HepG2 (cell line): ENCODE measurements around the gene MRPL10. TPM values are rescaled to one million over a fixed set of nuclear protein-coding genes. Genes with fewer than 3 reads are reported as not detected.

ENCODE experiments used
- ATAC-seq: fragments of 200-7000 bp; cut with Tn5 transposase; 3 replicates; pipeline ENCODE4 v1.9.1; 2020; ENCODE audit warnings: mild to moderate bottlenecking, moderate library complexity
- BruUV-seq: library from RNA; stranded (reverse); fragments of 400-500 nt; replicated peaks from 2 replicates; lab custom pipeline; 2021; lab: Mats Ljungman, UMichigan
- CTCF ChIA-PET: fragments of 300-600 bp; formaldehyde crosslinking; extraction: SDS; loops from one replicate; lab custom pipeline; 2021; ENCODE audit warnings: low total read pairs, inconsistent platforms, low intra/inter-chr PET ratio; lab: Yijun Ruan, JAX
- POLR2A ChIA-PET: fragments of 350-600 bp; sonication (Branson Sonifier 250); formaldehyde crosslinking; loops from one replicate; lab custom pipeline; 2020; ENCODE audit warnings: antibody characterized with exemption, inconsistent platforms; lab: Yijun Ruan, JAX
- DNase-seq: peaks from one replicate; pipeline ENCODE4 v3.0.0-alpha.2; 2015; ENCODE audit warnings: low spot score
- FAIRE-seq: peaks from 3 replicates; lab custom pipeline; 2011; peaks lifted over from hg19 to GRCh38; lab: Jason Lieb, UNC
- H2AFZ ChIP-seq: one replicate; pipeline ENCODE4 v1.6.1; 2011; ENCODE audit warnings: low read length, inconsistent platforms
- H3K27ac ChIP-seq: fragments of 300-600 bp; 3 replicates; pipeline ENCODE4 v1.8.0; 2011; ENCODE audit warnings: mixed run types, mild to moderate bottlenecking, mixed read lengths, low read length, inconsistent platforms; ENCODE audit not compliant: insufficient read depth; ENCODE audit errors: extremely low read length
- H3K27me3 ChIP-seq, 2 experiments: fragments of 200-600 bp in 1 of 2; 2 replicates in 1 of 2; 3 replicates in 1 of 2; pipeline versions ENCODE4 v1.6.0 to v1.8.0; 2011; ENCODE audit warnings: low read length in 2 of 2, mild to moderate bottlenecking in 2 of 2, moderate library complexity in 2 of 2, inconsistent platforms in 1 of 2; ENCODE audit not compliant: insufficient read depth in 2 of 2, control insufficient read depth in 1 of 2
- H3K36me3 ChIP-seq, 2 experiments: fragments of 200-600 bp in 1 of 2; replicated peaks in 1 of 2; 2 replicates in 1 of 2; 3 replicates in 1 of 2; pipeline versions ENCODE4 v1.5.1 to v1.8.0; 2011; ENCODE audit warnings: low read length in 2 of 2, inconsistent platforms in 1 of 2; ENCODE audit not compliant: insufficient read depth in 2 of 2, control insufficient read depth in 1 of 2
- H3K4me1 ChIP-seq: 2 replicates; pipeline ENCODE4 v1.5.1; 2012; ENCODE audit warnings: low read length, inconsistent platforms; ENCODE audit not compliant: insufficient read depth
- H3K4me2 ChIP-seq: 2 replicates; pipeline ENCODE4 v1.6.0; 2011; ENCODE audit warnings: low read depth, low read length, inconsistent platforms
- H3K4me3 ChIP-seq, 3 experiments: fragments of 200-600 bp in 1 of 3; sonication (generic), shearing (Covaris generic) in 1 of 3; replicated peaks in 1 of 3; 2 replicates each; pipeline ENCODE4 v1.5.1; 2011 to 2016; ENCODE audit warnings: low read length in 3 of 3, inconsistent platforms in 2 of 3, low read depth in 2 of 3, mild to moderate bottlenecking in 2 of 3, control low read depth in 1 of 3, mixed read lengths in 1 of 3; ENCODE audit not compliant: insufficient read depth in 1 of 3
- H3K79me2 ChIP-seq: one replicate; pipeline ENCODE4 v1.6.1; 2011; ENCODE audit warnings: low read length, inconsistent platforms; ENCODE audit not compliant: insufficient read depth
- H3K9ac ChIP-seq: 2 replicates; pipeline ENCODE4 v1.6.0; 2011; ENCODE audit warnings: mild to moderate bottlenecking, low read depth, low read length, inconsistent platforms; ENCODE audit not compliant: insufficient read depth
- H3K9me3 ChIP-seq: 2 replicates; pipeline ENCODE4 v1.5.1; 2012; ENCODE audit warnings: mild to moderate bottlenecking, low read length
- H4K20me1 ChIP-seq: 2 replicates; pipeline ENCODE4 v1.6.0; 2011; ENCODE audit warnings: inconsistent platforms, mild to moderate bottlenecking, low read length, moderate library complexity; ENCODE audit not compliant: insufficient read depth
- ASH2L ChIP-seq: fragments of 300-600, 200-600 bp; sonication (generic); IDR thresholded peaks from 2 replicates; pipeline ENCODE4 v1.7.0; 2017; ENCODE audit warnings: low read depth, mild to moderate bottlenecking, moderate library complexity, mixed read lengths, low read length; ENCODE audit not compliant: insufficient read length
- CBFB ChIP-seq: sonication (generic); formaldehyde crosslinking; IDR thresholded peaks from 2 replicates; pipeline ENCODE4 v1.4.0; 2020; ENCODE audit warnings: missing genetic modification reagents
- CHD2 ChIP-seq: IDR thresholded peaks from 2 replicates; pipeline ENCODE4 v1.6.1; 2011; ENCODE audit warnings: low read depth, low read length, improper control_type of control experiment
- DNMT1 ChIP-seq: sonication (generic); formaldehyde crosslinking; IDR thresholded peaks from 2 replicates; pipeline ENCODE4 v1.5.1; 2020; ENCODE audit warnings: mild to moderate bottlenecking, missing genetic modification reagents
- FOXA1 ChIP-seq, 2 experiments: fragments of 450-650 bp in 1 of 2; sonication (generic) in 1 of 2; formaldehyde crosslinking in 1 of 2; IDR thresholded peaks; 2 replicates each; pipeline versions ENCODE4 v1.4.0 to v1.6.1; 2016 to 2020; ENCODE audit warnings: missing genetic modification reagents in 1 of 2
- MBD4 ChIP-seq: IDR thresholded peaks from 2 replicates; pipeline ENCODE4 v1.6.1; 2012; ENCODE audit warnings: low read length, inconsistent platforms, borderline replicate concordance
- MTF1 ChIP-seq: sonication (generic); formaldehyde crosslinking; IDR thresholded peaks from 2 replicates; pipeline ENCODE4 v1.5.0; 2020; ENCODE audit warnings: missing genetic modification reagents
- SRF ChIP-seq: IDR thresholded peaks from 2 replicates; pipeline ENCODE4 v1.6.1; 2011; ENCODE audit warnings: mild to moderate bottlenecking, low read depth, low read length, moderate library complexity
- STAG1 ChIP-seq: sonication (generic); formaldehyde crosslinking; IDR thresholded peaks from 2 replicates; pipeline ENCODE4 v1.4.0; 2020; ENCODE audit warnings: missing genetic modification reagents
- ZNF34 ChIP-seq: sonication (generic); formaldehyde crosslinking; IDR thresholded peaks from 2 replicates; pipeline ENCODE4 v1.4.0; 2020; ENCODE audit warnings: mild to moderate bottlenecking, missing genetic modification reagents, borderline replicate concordance
- ZNF614 ChIP-seq: IDR thresholded peaks from 2 replicates; pipeline ENCODE4 v1.6.1; 2018; ENCODE audit warnings: missing biosample characterization, missing genetic modification reagents, inconsistent platforms, borderline replicate concordance
- ZNF891 ChIP-seq: sonication (generic); formaldehyde crosslinking; IDR thresholded peaks from 2 replicates; pipeline ENCODE4 v1.5.0; 2020; ENCODE audit warnings: mild to moderate bottlenecking, missing genetic modification reagents
- WGBS: methylation state at CpG from one replicate; pipeline ENCODE4 v1.1.6; 2017; ENCODE audit warnings: low lambda C conversion rate; 5-methylcytosine and 5-hydroxymethylcytosine counted together
- in situ Hi-C: cut with HindIII; loops from 2 replicates; pipeline ENCODE4 v1.10.0; 2017; ENCODE audit warnings: low pct_unique_long_range_greater_than_20kb; ENCODE audit not compliant: extremely low pct_ligation_motif_present
- intact Hi-C: fragments of 100-400 bp; cut with micrococcal nuclease; formaldehyde crosslinking; loops from one replicate; pipeline ENCODE4 v1.10.0; 2022; ENCODE audit not compliant: unreplicated experiment
- polyA plus RNA-seq, 8 experiments: library from polyadenylated mRNA; depleted of rRNA in 3 of 8; stranded (reverse) in 7 of 8; unstranded in 1 of 8; fragments of >200 nt; fragmentation: Illumina TruSeq in 4 of 8; extraction: Trizol in 4 of 8; gene quantifications; 2 replicates each; pipeline versions ENCODE4 v1.2.1 to v1.2.3, GENCODE V29; 2011 to 2016; ENCODE audit warnings: low read depth in 4 of 8, missing spikeins in 1 of 8, mixed read lengths in 1 of 8; ENCODE audit not compliant: insufficient read depth in 1 of 8
- total RNA-seq, 5 experiments: library from RNA; depleted of rRNA; stranded (reverse); fragments of >200 nt; fragmentation: Illumina TruSeq; extraction: Trizol; gene quantifications; 2 replicates each; pipeline ENCODE4 v1.2.3, GENCODE V29; 2016; ENCODE audit warnings: low read depth in 1 of 5
- TF ChIP-seq, protein P1 (sequence below): sonication (generic); formaldehyde crosslinking; IDR thresholded peaks from 2 replicates; pipeline ENCODE4 v1.8.1; 2022; ENCODE audit warnings: low read depth, mild to moderate bottlenecking, missing genetic modification reagents
- TF ChIP-seq, protein P2 (sequence below): sonication (generic); formaldehyde crosslinking; IDR thresholded peaks from 2 replicates; pipeline ENCODE4; 2020; ENCODE audit warnings: missing genetic modification reagents, mild to moderate bottlenecking, borderline replicate concordance
- TF ChIP-seq, protein P3 (sequence below): sonication (generic); formaldehyde crosslinking; IDR thresholded peaks from 2 replicates; pipeline ENCODE4 v1.4.0; 2020; ENCODE audit warnings: mild to moderate bottlenecking, missing genetic modification reagents

MRPL10 gene
- total and polyA plus RNA-seq, 2 of the 13 experiments (the other 11 are each of a cell fraction or from before 2014, with no cell fraction given) = 56.7 to 149 TPM

- TF ChIP-seq, protein P1, sequence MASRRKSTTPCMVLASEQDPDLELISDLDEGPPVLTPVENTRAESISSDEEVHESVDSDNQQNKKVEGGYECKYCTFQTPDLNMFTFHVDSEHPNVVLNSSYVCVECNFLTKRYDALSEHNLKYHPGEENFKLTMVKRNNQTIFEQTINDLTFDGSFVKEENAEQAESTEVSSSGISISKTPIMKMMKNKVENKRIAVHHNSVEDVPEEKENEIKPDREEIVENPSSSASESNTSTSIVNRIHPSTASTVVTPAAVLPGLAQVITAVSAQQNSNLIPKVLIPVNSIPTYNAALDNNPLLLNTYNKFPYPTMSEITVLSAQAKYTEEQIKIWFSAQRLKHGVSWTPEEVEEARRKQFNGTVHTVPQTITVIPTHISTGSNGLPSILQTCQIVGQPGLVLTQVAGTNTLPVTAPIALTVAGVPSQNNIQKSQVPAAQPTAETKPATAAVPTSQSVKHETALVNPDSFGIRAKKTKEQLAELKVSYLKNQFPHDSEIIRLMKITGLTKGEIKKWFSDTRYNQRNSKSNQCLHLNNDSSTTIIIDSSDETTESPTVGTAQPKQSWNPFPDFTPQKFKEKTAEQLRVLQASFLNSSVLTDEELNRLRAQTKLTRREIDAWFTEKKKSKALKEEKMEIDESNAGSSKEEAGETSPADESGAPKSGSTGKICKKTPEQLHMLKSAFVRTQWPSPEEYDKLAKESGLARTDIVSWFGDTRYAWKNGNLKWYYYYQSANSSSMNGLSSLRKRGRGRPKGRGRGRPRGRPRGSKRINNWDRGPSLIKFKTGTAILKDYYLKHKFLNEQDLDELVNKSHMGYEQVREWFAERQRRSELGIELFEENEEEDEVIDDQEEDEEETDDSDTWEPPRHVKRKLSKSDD (CRISPR knock-in tag) = no peak
- no peak for TF ChIP-seq ZNF34 (CRISPR knock-in tag)
- TF ChIP-seq, all 625 proteins: peak for 0
Observed at GRCh38 chr17:47791025-47791424, 40.3 kb downstream of the MRPL10 start (continued).

DNA sequence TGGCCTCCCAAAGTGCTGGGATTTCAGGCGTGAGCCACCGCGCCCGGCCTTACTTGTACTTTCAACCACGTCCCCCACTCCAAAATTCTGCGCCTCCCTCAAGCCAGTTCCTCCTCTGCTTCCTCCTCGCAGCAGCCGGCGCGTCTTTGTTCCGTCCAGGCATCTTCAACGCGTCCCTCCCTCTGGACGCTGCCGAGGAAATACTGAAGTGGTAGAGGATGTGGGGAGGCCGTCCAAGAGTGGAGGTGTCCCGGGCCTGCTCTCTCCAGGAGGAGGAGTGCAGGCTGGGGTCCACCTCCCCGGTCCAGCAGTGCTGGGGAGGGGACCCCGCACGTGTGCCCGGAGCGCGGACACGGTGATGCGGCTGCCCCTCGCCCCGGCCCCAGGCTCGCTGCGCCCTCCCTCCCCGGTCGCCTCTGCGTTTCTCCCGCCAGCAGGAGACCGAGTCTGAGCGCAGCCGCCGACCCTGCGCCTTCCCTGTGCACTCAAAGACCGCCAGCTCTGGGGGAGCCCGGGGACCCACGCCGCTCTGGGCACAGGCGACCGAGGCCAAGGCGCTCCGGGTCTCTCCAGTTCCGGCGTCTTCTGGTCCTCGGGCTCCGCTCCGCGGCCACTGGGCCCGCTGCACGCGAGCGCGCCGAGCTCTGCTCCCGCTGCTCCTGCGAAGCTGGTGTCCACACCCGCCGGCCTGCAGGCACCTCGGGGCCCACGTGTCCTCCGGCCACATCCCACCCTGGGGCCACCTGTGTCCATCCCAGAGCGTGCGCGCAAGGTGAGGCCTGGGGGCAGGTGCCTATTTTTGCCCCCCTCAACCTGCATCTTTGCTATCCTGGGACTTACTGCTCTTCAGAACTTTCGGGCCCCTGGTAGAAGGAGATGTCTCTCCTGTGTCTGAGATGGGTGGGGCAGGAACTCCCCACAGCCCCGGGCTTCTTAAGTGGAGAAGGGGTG lies 41.5 kb downstream of the MRPL10 start:
- Histone ChIP-seq H3K27me3 (peaks cover 0 to 43% of the 10 kb centered on the region in 2 experiments; a peak in 3 of 5 replicates), H3K9me3 (no peaks in the 10 kb centered on the region), H3K4me3 (peak overlapping the region in 2 of 3 experiments; percentile 49 to 63; a peak in 3 of 6 replicates), H3K36me3 (no peaks in the 10 kb centered on the region), H3K79me2 (no peaks in the 10 kb centered on the region), H3K27ac (no peak overlapping the region), H2AFZ (no peak overlapping the region), H3K4me1 (no peaks in the 10 kb centered on the region), H4K20me1 (no peaks in the 10 kb centered on the region; the same call in 1 of the 2 replicates), H3K4me2 (peak overlapping the region; percentile 72), H3K9ac (no peak overlapping the region)
- POLR2A ChIA-PET = no interaction called here
- FAIRE-seq = no peak
- CTCF ChIA-PET = interaction anchor here (1.6 kb wide), 1 partner anchor 13 kb away, joined by 5 read pairs; no protein-coding TSS in a partner anchor
- no TSS peak for BruUV-seq
- ATAC-seq = peak; percentile 98
- DNase-seq = no peak
- intact Hi-C loops = no loop called here
- 17% methylated on average over 35 of the region's 70 CpGs for WGBS
- in situ Hi-C loops = no loop called here
- no peak for TF ChIP-seq MBD4
- no peak for TF ChIP-seq ASH2L
- TF ChIP-seq MTF1 (CRISPR knock-in tag) = no peak
- TF ChIP-seq STAG1 (CRISPR knock-in tag) = peak; percentile 61
- TF ChIP-seq ZNF891 (CRISPR knock-in tag) = 0 out of 2 replicates have a peak, but pooled peaks have one; percentile 55
- no peak for TF ChIP-seq CBFB (CRISPR knock-in tag)
- TF ChIP-seq, protein P2, sequence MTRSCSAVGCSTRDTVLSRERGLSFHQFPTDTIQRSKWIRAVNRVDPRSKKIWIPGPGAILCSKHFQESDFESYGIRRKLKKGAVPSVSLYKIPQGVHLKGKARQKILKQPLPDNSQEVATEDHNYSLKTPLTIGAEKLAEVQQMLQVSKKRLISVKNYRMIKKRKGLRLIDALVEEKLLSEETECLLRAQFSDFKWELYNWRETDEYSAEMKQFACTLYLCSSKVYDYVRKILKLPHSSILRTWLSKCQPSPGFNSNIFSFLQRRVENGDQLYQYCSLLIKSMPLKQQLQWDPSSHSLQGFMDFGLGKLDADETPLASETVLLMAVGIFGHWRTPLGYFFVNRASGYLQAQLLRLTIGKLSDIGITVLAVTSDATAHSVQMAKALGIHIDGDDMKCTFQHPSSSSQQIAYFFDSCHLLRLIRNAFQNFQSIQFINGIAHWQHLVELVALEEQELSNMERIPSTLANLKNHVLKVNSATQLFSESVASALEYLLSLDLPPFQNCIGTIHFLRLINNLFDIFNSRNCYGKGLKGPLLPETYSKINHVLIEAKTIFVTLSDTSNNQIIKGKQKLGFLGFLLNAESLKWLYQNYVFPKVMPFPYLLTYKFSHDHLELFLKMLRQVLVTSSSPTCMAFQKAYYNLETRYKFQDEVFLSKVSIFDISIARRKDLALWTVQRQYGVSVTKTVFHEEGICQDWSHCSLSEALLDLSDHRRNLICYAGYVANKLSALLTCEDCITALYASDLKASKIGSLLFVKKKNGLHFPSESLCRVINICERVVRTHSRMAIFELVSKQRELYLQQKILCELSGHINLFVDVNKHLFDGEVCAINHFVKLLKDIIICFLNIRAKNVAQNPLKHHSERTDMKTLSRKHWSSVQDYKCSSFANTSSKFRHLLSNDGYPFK (CRISPR knock-in tag) = no peak
- no peak for TF ChIP-seq CHD2
- TF ChIP-seq SRF = no peak
- TF ChIP-seq ZNF614 = no peak
- TF ChIP-seq, protein P3, sequence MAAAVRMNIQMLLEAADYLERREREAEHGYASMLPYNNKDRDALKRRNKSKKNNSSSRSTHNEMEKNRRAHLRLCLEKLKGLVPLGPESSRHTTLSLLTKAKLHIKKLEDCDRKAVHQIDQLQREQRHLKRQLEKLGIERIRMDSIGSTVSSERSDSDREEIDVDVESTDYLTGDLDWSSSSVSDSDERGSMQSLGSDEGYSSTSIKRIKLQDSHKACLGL (CRISPR knock-in tag) = 0 out of 2 replicates have a peak, but pooled peaks have one; percentile 43
- TF ChIP-seq FOXA1 (IDR thresholded peaks at IDR 0.05) = no peak
- 0 out of 2 replicates have a peak, but pooled peaks have one; percentile 6 for TF ChIP-seq FOXA1 (CRISPR knock-in tag; IDR thresholded peaks at IDR 0.05)
- 0 out of 2 replicates have a peak, but pooled peaks have one; percentile 29 for TF ChIP-seq DNMT1 (CRISPR knock-in tag)
